CD4-positive, alpha-beta T cell treated with Interleukin-17A for 1 hour (primary cell): ENCODE results near the gene CYP26B1.

Source experiments
- DNase-seq: peaks from one replicate; pipeline ENCODE4 v3.0.0-alpha.2; 2020

CYP26B1 gene

GRCh38 chr2:72128059-72128842 lies 19.4 kb downstream of the CYP26B1 start:
- DNase-seq = no peak

DNA sequence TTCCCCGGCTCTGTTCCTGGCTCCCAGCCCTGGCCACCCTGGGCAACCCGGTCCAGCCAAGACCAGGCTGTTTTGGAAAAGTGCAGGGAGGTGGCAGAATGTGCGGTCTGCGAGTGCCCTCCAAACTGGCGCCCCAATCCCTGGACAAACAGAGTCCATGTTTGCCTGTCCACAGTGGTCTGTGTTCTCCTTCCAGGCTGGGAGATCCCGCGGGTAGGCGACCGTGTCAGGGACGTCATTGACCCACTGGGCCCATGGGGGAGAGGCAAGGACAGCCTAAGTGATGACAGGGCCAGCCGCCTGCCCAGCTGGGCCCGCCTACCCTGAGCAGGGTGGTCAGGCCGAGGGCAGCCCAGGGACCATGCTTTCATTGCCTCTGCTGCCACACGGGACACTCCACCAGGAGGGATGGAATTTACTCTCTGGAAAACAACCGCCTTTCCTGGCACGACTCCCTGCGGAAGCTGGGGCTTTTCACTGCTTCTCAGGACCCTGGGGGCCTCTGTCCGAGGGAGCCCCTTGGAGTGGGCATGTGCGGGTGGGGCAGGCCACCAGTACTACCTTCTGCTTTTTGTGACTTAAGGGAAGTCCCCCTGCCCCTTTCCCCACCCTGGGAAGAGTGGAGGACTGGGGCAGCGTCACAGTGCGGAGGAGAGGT lies 20.1 kb downstream of the CYP26B1 start:
- DNase-seq = no peak

GRCh38 chr2:72126186-72127100 lies 21.2 kb downstream of the CYP26B1 start:
- DNase-seq = no peak

DNA sequence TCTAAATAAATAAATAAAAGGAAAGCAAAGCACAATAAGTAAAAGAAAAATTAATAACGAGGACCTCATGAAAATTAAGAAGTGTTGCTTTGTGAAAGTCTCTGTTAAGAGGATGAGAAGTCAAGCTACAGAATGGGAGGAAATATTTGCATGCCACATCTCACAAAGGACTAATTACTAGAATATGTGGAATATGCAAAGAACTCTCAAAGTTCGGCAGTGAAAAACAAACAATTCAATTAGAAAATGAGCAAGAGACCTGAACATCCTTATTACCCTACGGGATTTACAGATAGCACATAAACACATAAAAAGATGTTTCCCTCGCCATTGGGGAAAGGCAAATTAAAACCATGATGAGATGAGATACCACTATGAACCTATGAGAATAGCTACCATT lies 23.3 kb downstream of the CYP26B1 start:
- no peak for DNase-seq

DNA sequence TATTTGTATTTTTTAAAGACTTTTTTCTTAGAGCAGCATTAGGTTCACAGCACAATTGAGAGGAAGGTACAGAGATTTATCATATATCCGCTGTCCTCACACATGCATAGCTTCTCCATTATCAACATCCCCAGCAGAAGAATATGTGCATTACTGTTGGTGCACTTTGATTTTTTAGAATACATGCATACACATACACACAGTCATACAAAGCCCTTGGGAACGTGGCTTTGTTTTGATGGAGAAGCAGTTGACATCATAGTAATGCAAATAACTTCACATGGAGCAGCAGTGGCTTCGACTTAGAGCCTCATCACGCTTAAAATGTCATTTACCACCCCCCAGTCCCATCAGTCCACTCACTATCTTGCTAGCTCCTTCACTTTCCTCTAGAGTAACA lies 26.5 kb downstream of the CYP26B1 start:
- no peak for DNase-seq

DNA sequence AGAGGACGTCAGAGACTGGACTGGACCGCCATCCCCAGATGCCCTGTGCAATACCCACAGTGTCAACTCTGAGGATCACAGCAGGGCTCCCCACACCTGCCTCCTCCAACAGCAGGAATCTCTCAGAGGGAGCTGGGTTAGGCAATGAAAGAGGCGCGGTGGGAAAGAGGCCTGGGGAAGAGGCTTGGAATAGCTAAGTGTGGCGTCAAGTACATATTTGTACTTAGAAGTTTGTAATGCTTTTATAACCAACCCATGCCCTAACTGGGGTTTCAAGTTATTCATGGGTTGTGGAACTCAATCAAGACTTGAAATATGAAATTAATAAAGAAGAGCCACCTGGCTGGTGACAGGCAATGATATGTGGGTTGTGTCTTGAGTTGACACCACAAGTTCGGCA lies 28.7 kb downstream of the CYP26B1 start:
- no peak for DNase-seq

DNA sequence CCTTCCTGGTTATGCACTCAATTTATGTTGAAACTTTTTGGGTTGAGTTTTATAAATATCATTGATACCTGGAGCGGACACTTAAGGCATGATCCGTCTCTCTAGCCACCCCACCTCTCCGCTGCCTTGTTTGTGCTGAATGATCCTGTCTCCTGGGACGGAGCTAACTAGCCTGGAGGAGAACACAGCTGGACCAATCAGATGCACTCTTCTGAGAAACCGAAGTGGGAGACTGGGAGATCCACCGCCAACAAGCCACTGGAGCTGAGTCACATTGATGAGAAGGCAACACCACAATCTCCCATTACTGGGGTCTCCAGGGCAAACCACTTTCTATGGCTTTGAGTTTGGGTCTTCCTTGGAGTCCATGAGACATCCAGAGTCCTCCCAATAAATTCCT lies 29.3 kb downstream of the CYP26B1 start:
- DNase-seq = no peak

GRCh38 chr2:72117718-72118117 lies 29.9 kb downstream of the CYP26B1 start:
- DNase-seq = no peak

GRCh38 chr2:72117029-72117428 lies 30.6 kb downstream of the CYP26B1 start:
- DNase-seq = no peak

GRCh38 chr2:72116081-72116533 lies 31.6 kb downstream of the CYP26B1 start:
- no peak for DNase-seq

DNA sequence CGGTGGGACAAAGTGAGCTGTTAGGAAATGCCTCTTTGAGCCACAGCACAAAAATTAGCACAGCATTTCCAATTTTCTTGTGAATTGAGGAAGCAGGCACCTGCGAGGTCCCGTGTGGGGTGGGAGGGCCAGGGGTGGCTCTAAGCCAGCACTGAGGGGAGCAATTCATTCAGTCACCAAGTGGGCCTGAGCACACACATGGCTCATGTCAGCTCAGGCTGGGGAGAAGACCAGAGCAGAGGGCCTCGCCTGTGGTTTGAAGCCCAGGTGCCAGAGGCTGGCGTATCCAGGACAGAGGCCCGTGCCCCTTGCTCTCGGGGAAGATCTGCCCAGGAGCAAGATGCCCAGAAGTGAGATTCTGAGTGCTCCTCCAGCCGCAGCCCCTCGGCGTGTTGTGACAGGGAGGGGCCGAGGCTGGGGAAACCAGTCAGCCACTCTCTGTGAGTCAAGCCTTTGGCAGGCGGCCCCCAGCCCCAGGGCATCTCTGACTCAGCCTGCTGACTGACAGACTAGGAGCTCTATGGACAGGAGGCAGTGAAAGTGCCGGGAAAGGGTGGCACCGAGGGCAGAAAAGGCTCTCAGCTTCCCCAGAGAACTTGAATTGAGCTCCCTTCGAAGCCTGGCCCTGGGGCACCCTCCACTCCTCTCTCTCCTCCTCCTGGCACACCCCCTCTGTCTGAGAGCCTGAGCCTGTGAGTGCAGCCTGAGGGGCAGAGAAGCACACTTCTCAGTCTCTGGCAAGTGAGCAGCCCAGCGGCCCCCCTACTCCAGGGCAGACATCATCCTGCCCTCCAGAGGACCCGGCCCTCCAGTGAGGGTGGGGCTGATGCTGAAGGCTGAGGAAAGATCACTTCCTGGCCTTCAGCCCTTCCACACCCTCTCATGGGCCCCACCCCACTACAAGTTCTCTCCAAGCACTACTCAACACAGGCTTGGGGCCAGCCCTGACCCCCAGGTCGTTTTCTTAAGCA lies 32.3 kb downstream of the CYP26B1 start:
- no peak for DNase-seq

- DNase-seq = no peak
These were observed 33.0 kb downstream of the CYP26B1 start for GRCh38 chr2:72114693-72115051.

GRCh38 chr2:72113847-72114692 lies 33.6 kb downstream of the CYP26B1 start:
- no peak for DNase-seq

GRCh38 chr2:72112981-72113846 lies 34.4 kb downstream of the CYP26B1 start:
- no peak for DNase-seq

GRCh38 chr2:72112401-72112800 lies 35.3 kb downstream of the CYP26B1 start:
- no peak for DNase-seq

- no peak for DNase-seq
These were observed 36.6 kb downstream of the CYP26B1 start for GRCh38 chr2:72111061-72111460.

DNA sequence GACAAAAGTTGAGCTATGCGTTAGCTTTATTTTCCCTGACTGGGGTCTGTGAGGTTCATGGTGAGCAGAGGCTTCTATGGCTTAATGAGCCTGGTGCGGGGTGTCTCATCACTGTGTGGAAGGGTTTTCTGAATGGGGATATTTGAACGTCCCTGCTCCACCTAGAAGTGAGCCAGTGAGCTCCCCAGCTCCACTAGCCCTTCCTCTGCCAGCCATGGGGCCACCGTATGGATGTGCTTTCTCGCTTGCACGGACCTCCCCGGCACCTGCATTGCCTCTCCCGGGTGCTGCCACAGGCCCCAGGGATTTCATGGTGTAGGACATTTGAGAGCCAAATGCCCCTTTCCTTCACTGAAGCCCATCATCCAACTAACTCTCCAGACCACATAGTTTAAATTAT lies 37.8 kb downstream of the CYP26B1 start:
- no peak for DNase-seq

GRCh38 chr2:72109291-72109690 lies 38.4 kb downstream of the CYP26B1 start:
- no peak for DNase-seq

DNA sequence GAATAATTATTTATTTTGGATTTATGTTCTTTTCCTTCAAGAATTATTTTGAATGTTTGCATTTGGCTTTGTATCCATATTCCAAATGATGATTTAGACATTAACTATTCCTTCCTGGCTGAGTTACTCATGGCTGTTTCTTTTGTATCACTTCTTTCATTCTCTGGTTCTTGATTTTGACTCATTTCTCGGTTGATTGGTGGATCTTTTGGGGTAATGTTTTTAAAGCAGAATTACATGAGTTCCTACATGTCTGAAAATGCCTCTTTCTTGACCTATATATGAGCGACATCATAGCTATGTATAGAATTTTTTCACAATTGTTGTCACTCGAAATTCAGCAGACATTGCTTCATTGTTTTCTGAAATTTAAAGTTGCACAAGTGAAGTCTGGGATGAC lies 39.5 kb downstream of the CYP26B1 start:
- no peak for DNase-seq

DNA sequence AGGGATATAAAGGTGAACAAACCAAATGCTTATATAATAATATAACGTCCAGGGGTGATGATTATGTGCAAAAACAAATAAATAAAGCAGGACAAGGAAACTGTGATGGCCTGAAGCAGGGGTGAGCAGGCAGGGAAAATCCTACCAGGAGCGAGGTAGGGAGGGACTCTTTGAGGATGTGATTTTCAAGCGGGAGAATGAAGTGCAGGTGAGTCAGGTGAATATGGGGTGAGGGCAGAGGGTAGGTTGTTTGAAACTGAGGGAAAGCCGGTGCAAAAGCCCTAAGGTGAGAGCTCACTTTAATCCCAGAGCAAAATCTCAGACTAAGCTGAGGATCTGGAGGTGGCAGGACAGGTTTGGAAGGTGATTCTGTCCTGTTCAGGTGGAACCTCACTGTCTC lies 40.7 kb downstream of the CYP26B1 start:
- DNase-seq = no peak
